GM18519 (cell line): ENCODE measurements around the gene PRKG1.

Experiments used
- ATAC-seq: cut with Tn5 transposase; IDR thresholded peaks from one replicate; pipeline ENCODE4 v1.9.1; 2021; ENCODE audit warnings: mild to moderate bottlenecking, moderate library complexity; ENCODE audit not compliant: unreplicated experiment, low FRiP score

PRKG1 gene

DNA sequence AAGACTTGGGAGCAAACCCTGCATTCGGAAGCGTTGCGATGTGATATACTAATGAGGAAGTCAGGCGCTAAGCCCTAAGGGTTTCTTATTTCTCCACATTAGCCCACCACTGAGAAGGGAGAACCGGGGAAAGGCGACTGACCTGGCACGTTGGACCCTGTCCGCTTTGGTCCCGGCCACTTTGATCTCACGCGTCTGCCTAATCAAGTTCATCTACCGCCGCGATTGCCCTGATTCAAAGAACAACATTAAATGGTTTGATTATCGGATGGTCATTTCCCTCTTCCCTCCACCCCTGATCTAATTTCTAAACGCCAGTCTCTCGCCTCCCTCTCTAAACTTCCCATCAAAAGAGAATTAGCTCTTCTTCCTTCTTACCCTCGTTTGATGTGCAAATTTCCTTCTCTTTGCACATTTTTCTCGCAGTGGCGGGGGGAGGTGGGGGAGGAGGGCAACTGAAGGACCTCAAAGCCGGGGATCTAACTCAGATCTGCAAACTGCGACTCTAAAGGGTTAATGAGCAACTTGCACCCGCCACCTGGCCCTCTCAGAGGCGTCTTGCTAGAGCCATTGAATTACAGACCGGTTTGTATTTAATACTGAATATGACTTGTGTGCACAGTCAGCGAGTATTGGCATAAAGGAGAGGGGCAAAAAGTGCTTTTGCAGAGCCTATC lies 1239.1 kb downstream of the PRKG1 start:
- ATAC-seq = no peak

DNA sequence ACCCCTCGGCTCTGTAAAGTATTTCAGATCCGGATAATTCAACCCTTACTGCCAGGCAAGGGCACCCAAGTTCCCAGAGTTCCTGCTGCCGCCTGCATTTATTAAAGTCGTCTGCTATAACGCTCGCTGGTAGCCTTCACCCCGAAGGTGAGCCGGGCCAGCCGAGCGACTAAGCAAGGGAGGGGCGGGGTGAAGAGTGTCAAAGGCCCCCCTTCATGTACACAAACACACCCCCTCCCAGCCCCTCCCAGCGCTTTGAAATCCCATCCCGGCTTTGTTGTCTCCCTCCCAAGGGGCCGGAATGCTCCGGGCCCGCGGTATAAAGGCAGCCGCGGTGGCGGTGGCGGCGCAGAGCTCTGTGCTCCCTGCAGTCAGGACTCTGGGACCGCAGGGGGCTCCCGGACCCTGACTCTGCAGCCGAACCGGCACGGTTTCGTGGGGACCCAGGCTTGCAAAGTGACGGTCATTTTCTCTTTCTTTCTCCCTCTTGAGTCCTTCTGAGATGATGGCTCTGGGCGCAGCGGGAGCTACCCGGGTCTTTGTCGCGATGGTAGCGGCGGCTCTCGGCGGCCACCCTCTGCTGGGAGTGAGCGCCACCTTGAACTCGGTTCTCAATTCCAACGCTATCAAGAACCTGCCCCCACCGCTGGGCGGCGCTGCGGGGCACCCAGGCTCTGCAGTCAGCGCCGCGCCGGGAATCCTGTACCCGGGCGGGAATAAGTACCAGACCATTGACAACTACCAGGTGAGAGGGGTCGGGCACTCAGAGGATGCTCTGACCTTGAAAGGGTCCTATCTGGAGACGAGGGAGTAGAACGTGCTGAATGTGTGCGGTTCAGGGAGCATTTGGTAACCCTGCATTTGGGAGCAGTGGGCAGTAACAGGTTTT lies 1239.9 kb downstream of the PRKG1 start, which contains the start of gene DKK1:
TSS of gene DKK1 (plus strand) at position 349 of the 889 bp plus-strand sequence. CDS start at position 503, 154 bp downstream.
- ATAC-seq = peak; percentile 71

DNA sequence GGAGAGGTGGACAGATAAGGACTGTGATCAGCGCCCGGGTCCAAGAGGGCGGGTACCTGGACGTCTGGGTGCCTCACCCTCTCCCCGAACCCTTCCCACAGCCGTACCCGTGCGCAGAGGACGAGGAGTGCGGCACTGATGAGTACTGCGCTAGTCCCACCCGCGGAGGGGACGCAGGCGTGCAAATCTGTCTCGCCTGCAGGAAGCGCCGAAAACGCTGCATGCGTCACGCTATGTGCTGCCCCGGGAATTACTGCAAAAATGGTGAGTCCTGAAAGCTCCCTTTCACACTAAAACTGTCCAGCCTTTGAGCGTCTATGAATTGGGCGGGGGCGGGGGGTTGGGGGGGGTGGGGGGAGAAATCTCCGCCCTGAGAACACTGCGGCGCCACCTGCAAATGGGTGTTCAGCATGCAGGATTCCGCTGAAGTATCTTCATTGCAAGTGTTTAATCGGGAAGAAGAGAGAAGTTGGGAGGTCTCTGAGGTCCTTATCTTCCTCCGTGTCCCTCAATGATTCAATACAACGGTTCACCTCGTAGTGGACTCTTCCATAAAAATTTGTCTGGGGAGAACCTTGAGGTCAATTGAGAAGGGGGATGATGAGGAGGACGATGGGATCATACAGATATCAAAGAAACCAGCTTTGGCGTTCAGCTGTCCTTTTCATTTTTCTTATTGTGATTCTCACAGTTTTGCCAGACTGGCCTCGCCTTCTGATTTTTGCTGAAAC lies 1240.7 kb downstream of the PRKG1 start:
- ATAC-seq = no peak

GRCh38 chr10:52316001-52316400 lies 1241.7 kb downstream of the PRKG1 start:
- ATAC-seq = no peak

GRCh38 chr10:52316500-52316899 lies 1242.2 kb downstream of the PRKG1 start:
- no peak for ATAC-seq

DNA sequence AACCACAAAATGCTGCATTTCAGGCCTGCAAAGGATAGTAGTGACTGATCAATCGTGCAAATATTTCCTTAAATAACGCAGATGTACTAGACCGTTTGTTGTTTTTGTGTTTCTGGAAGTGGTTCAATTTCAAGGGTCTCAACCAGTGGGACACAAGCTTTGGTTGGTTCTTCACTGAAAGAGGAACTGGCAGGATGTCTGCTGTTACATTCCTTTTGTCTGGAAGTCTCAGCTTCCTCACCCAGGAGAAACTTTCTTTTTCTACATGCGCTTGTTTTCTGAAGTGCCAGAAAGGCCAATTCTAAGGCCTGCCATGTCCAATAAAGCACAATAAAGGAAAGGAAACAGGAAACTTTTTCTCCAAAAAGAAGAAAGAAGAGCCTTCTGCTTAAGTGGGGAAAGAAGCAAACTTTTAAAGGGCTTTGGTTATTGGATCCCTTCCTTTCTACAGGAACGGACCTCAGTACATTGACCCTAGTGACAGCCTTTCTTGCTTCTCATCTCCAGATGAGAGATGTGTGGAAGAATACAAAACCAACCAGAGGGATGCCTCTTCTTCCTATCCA lies 1243.9 kb downstream of the PRKG1 start:
- ATAC-seq = no peak

GRCh38 chr10:52318822-52319464 lies 1244.7 kb downstream of the PRKG1 start:
- no peak for ATAC-seq

- ATAC-seq = no peak
These were observed 1245.6 kb downstream of the PRKG1 start for GRCh38 chr10:52319926-52320325.

- ATAC-seq = no peak
These were observed 1248.0 kb downstream of the PRKG1 start for GRCh38 chr10:52322323-52322722.

GRCh38 chr10:52322936-52323335 lies 1248.6 kb downstream of the PRKG1 start:
- no peak for ATAC-seq

DNA sequence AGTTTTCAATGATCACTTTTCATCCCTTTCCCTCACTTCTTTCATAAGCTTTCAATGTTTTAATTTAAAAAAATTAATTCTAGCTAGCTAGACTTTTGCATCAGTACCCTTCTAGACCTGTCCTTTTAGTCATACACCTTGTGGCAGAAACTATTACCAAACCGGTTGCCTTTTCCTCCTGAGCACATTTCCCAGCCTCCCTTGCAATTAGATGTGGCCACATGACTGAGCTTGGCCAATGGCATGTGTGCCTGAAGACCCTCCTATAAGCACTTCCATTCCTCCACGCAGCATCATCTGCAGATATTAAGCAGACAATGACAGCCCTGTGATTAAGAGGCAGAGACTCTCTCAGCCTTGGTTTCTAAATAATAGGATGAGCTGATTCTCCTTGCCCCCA lies 1252.1 kb downstream of the PRKG1 start:
- no peak for ATAC-seq

- ATAC-seq = no peak
These were observed 1257.5 kb downstream of the PRKG1 start for GRCh38 chr10:52331638-52332364.

DNA sequence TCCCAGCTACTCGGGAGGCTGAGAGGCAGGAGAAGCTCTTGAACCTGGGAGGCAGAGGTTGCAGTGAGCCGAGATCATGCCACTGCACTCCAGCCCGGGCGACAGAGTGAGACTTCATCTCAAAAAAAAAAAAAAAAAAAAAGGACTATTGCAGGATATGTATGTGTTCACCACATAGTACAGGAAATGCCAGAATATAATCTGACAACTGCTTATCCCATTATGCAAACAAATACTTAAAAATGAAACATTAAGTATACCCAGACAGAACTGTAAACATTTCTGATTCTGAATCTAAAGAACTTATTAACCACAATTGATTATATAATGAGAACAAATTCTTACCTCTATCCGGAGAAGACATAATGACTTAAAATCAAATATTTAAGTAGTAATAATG lies 1258.5 kb downstream of the PRKG1 start:
- no peak for ATAC-seq

DNA sequence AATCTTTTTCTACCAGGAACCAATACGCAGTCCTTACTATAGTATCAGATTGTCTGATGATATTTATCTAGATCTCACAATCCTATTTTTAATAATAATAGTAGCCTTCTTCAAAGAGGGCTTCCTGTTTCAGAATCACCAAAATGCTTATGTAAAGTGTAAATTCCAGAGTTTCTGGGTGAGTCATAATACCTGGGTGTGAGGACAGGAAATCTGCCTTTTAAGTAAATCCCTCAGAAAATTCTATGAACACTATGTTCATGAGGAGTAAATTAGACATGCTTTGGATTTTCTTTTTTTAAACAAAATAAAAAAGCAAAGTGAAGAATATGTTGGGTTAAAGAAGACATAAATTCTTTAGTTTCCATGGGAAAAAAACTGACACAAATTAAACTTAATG lies 1260.3 kb downstream of the PRKG1 start:
- no peak for ATAC-seq

DNA sequence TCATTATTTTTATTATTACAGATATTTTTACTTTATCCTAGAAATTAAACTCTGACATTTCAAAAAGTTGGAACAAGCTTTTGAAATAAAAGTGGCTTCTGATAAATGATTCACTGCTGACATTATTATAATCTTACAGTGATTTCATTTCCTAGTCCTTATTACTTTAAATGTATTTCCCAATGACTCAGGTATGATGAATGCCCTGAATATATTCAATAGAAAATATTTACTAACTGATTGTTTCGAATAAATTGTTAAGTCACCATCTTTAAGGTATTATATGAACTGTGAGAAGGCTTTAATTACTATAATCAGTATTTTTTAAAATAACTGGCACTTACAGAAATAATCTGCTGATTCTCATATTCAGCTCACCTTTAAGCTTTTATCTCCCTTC lies 1261.4 kb downstream of the PRKG1 start:
- ATAC-seq = no peak

DNA sequence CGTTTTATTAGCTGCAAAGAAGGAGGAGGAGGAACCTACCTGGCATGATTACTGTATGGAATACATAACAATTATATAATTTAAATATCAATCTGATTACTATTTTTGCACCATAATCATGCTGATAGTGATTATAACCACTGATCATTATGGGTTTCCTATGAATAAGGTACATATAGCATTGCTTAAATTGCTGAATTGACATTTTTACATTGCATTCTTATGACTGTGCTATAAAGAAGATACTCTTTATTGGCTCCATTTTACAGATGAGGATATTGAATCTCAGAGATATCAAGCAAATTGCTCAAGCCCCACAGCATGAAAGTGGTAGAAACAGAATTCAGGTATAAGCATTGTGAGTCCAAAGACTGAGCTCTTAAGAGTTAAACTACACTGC lies 1262.9 kb downstream of the PRKG1 start:
- no peak for ATAC-seq

DNA sequence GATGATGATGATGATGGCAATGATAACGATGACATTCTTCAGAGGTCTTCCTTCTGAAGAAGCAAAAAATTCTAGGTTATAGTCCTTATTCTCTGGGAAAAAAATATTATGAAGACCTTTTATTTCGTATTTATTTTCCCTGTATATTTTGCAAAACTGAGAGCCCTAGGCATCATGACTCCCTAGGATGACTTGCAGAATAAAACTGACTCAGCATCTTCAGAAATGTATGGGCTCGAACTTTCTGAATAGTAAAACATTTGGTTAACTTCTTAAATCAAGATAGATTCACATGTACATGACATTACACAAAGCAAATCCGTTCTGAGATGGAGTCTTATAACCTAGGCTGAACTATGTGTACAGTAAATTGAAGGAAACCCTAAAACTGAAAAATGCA lies 1269.2 kb downstream of the PRKG1 start:
- ATAC-seq = no peak

DNA sequence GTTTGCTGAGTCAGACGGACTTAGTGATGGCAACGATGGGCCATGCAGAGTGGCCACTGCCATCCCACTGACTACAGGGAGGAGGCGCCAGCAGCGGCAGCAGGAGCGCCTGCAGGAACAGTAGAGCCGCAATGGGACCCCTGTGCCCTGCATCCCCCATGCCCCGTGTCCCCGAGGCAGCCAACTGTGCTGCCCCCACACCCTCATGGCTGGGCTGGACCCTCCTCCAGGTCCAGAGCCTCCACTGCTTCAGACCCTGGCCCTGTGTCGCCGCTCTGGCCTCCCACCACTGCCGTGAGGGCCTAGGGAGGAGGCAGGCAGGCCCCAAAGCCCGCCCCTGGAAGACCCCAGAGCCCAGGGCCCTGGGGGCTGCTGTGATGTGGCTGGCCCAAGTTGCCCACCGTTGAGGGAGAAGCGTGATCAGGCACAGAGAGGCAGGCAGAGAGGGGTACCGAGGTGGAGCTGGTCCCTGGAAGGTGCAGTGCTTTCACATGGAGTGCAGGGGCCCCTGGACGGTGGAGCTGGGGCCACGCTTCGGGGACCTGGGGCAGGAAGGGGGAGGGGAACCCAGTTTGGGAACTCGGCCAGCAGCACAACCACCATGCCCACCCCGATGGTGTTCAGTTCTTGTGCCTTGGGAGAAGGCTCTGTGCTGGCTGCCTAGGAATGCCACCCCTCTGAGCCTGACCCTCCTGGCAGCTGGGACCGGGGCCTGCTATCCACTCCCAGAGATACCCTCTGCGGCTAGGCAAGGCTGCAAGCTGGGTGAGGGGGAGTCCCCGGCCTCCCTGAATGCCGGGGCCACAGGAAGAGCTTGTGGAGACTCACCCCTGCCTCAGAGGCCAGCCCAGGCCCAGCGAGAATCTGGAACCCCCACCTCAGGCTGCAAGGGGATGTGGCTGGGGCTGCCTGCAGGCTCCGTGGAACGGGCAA lies 1272.4 kb downstream of the PRKG1 start:
- no peak for ATAC-seq

GRCh38 chr10:52347327-52347667 lies 1273.0 kb downstream of the PRKG1 start:
- ATAC-seq = no peak
